ENCODE results near the gene PLA2G15. TPM values are rescaled to one million over a fixed set of nuclear protein-coding genes. Genes with fewer than 3 reads are reported as not detected.
A peak's percentile ranks its signal among the peaks of the same experiment; 100 is the strongest.
"Not testable (repeated sequence)": the region's sequence is repeated elsewhere in the genome, so short reads cannot be mapped to it uniquely, and the experiment has no call there.

Gene PLA2G15
- total RNA-seq, 1 donor from 2014 or later: 46.7 TPM

- intact Hi-C loops (cut with DNase I): not testable (repeated sequence)
These were observed 43.6 kb downstream of the PLA2G15 start for GRCh38 chr16:68288796-68289195.

GRCh38 chr16:68289202-68289601 lies 44.0 kb downstream of the PLA2G15 start:
- intact Hi-C loops (cut with DNase I): no loop called here

More at GRCh38 chr16:68288796-68289195, 43.6 kb downstream of the PLA2G15 start:
- not testable (repeated sequence) for DNase-seq (ENCODE audit: low spot score)

GRCh38 chr16:68289621-68290329 lies 44.6 kb downstream of the PLA2G15 start:
- intact Hi-C loops (cut with DNase I): no loop called here
- no peak for DNase-seq (ENCODE audit: low spot score)

More at GRCh38 chr16:68289202-68289601, 44.0 kb downstream of the PLA2G15 start:
- DNase-seq (ENCODE audit: low spot score): no peak

GRCh38 chr16:68290450-68290849 lies 45.3 kb downstream of the PLA2G15 start:
- intact Hi-C loops (cut with DNase I): no loop called here
- no peak for DNase-seq (ENCODE audit: low spot score)

- intact Hi-C loops (cut with DNase I): no loop called here
These were observed 46.1 kb downstream of the PLA2G15 start for GRCh38 chr16:68291227-68291626.

GRCh38 chr16:68292425-68292824 lies 47.3 kb downstream of the PLA2G15 start:
- intact Hi-C loops (cut with DNase I): no loop called here
- DNase-seq (ENCODE audit: low spot score): no peak

More at GRCh38 chr16:68291227-68291626, 46.1 kb downstream of the PLA2G15 start:
- DNase-seq (ENCODE audit: low spot score): no peak

GRCh38 chr16:68296291-68296690 lies 51.1 kb downstream of the PLA2G15 start:
- intact Hi-C loops (cut with DNase I): loop anchor here (5.0 kb wide), 1 partner anchor 34 kb away; the partner anchor contains the start of gene SLC7A6
- no peak for DNase-seq (ENCODE audit: low spot score)

GRCh38 chr16:68296693-68297092 lies 51.5 kb downstream of the PLA2G15 start:
- intact Hi-C loops (cut with DNase I): loop anchor here (5.0 kb wide), 1 partner anchor 34 kb away; the partner anchor contains the start of gene SLC7A6
- DNase-seq (ENCODE audit: low spot score): no peak

- no peak for DNase-seq (ENCODE audit: low spot score)
- intact Hi-C loops (cut with DNase I): loop anchor here (5.0 kb wide), 1 partner anchor 36 kb away; the partner anchor contains the start of gene SLC7A6
These were observed 52.7 kb downstream of the PLA2G15 start for GRCh38 chr16:68297908-68298307.

- intact Hi-C loops (cut with DNase I): loop anchor here (5.0 kb wide), 1 partner anchor 36 kb away; the partner anchor contains the start of gene SLC7A6
- DNase-seq (ENCODE audit: low spot score): no peak
These were observed 53.1 kb downstream of the PLA2G15 start for GRCh38 chr16:68298312-68298711.

- intact Hi-C loops (cut with DNase I): loop anchor here (5.0 kb wide), 1 partner anchor 37 kb away; the partner anchor contains the start of gene SLC7A6
- peak; percentile 74 for DNase-seq (ENCODE audit: low spot score)
These were observed 53.9 kb downstream of the PLA2G15 start for GRCh38 chr16:68298907-68299561.

- intact Hi-C loops (cut with DNase I): loop anchor here (5.0 kb wide), 1 partner anchor 38 kb away; the partner anchor contains the start of gene SLC7A6
- DNase-seq (ENCODE audit: low spot score): no peak
These were observed 54.6 kb downstream of the PLA2G15 start for GRCh38 chr16:68299571-68300453.

- intact Hi-C loops (cut with DNase I): no loop called here
- DNase-seq (ENCODE audit: low spot score): peak; percentile 46
These were observed 55.7 kb downstream of the PLA2G15 start for GRCh38 chr16:68300734-68301459.

- DNase-seq (ENCODE audit: low spot score): no peak
- intact Hi-C loops (cut with DNase I): no loop called here
These were observed 61.5 kb downstream of the PLA2G15 start for GRCh38 chr16:68306633-68307032.

GRCh38 chr16:68309799-68310198 lies 64.6 kb downstream of the PLA2G15 start:
- no peak for DNase-seq (ENCODE audit: low spot score)
- intact Hi-C loops (cut with DNase I): loop anchor here (5.0 kb wide), 1 partner anchor 62 kb away; the partner anchor contains the start of gene PLA2G15

- DNase-seq (ENCODE audit: low spot score): no peak
- intact Hi-C loops (cut with DNase I): loop anchor here (5.0 kb wide), 1 partner anchor 63 kb away; the partner anchor contains the start of gene PLA2G15
These were observed 65.2 kb downstream of the PLA2G15 start for GRCh38 chr16:68310437-68310773.

All from cardiac septum (tissue), 1 donor.